Prostate gland (tissue), 2 donors: Measurements from ENCODE around the gene MLLT6.

Source experiments
- POLR2A ChIP-seq: fragments of 450-650 bp; IDR thresholded peaks from one replicate; pipeline ENCODE4 v1.6.1; 2016; ENCODE audit warnings: antibody characterized with exemption, mild to moderate bottlenecking
- TF ChIP-seq, protein P1 (sequence below), 4 experiments: fragments of 200-600 bp in 2 of 4; fragments of 450-650 bp in 2 of 4; sonication (generic) in 2 of 4; IDR thresholded peaks; 1 replicate in 3 of 4; 2 replicates in 1 of 4; pipeline ENCODE4 v1.5.1; 2016 to 2019; ENCODE audit warnings: antibody characterized with exemption in 4 of 4, mild to moderate bottlenecking in 2 of 4, moderate library complexity in 2 of 4

DNA sequence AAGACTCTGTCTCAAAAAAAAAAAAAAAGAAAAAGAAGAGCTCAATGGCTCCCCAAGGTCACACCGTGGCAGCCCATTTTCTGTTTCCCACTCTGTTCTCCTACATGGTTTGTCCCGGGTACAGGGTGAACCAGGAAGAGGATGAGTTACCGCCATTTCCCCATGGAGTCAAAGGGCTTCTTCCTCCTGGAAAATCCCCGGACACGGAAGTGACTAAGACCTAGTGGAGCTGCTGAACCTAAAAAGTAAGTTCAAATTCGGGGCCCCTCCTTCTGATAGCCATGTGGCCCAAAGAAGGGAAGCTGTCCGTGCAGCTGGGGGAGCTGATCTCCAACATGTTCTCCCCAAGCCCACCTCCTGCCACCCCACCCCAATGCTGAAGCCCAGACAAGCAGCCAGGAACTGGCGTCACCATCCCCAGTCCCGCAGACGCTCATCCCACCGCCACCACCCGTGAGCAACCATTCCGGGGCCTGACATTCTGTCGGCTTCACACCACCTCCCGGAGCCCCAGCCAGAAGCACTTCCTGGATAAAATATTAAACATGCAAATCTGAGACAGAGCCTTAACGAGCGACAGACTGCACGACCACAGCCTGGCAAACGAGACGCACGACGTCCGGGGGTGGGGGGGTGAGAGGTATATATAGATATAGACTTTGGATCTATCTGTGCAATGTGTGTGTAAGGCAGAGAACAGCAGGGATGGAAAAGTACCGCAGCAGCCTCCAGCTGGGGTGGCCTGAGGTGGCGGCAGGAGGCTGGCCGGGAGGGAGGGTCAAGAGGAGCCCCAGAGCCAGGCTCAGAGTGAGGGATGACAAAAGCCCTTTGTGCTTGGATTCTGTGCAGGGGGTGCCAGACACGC, 47.9 kb upstream of the MLLT6 start:
- TF ChIP-seq, protein P1, sequence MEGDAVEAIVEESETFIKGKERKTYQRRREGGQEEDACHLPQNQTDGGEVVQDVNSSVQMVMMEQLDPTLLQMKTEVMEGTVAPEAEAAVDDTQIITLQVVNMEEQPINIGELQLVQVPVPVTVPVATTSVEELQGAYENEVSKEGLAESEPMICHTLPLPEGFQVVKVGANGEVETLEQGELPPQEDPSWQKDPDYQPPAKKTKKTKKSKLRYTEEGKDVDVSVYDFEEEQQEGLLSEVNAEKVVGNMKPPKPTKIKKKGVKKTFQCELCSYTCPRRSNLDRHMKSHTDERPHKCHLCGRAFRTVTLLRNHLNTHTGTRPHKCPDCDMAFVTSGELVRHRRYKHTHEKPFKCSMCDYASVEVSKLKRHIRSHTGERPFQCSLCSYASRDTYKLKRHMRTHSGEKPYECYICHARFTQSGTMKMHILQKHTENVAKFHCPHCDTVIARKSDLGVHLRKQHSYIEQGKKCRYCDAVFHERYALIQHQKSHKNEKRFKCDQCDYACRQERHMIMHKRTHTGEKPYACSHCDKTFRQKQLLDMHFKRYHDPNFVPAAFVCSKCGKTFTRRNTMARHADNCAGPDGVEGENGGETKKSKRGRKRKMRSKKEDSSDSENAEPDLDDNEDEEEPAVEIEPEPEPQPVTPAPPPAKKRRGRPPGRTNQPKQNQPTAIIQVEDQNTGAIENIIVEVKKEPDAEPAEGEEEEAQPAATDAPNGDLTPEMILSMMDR (IDR thresholded peaks at IDR 0.05) = no peak
- no peak for TF ChIP-seq POLR2A
